ENCODE measurements around the gene SNX13. TPM values are rescaled to one million over a fixed set of nuclear protein-coding genes. Genes with fewer than 3 reads are reported as not detected.

Gene SNX13
- total and polyA plus RNA-seq, 2 donors (not counting 1 experiment from before 2014, with no cell fraction given): 6.5 to 58.1 TPM

DNA sequence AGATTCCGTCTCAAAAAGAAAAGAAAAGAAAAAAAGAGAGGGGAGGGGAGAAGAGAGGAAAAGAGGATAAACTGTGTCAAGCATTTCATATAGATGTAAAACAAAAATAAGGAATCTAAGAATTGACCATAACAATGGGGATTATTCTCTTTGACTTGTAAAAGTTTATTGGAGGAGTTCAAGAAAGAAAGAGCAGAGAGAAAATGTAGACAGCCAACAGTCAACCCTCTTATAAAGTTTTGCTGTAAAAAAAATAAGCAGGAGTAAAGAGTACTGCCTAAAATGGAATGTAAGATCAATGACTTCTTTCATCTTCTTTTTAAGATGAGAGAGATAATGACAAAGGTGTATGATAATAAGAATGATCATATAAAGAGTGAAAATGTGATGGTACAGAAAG is 87.9 kb downstream of the SNX13 start:
- Mint-ChIP-seq H3K27me3 (no peaks in the 10 kb centered on the region), H3K9me3 (ENCODE audit: insufficient read depth) (peaks cover 3% of the 10 kb centered on the region), H3K4me1 (peaks cover 6% of the 10 kb centered on the region), H3K4me3 (no peak overlapping the region), H3K27ac (no peak overlapping the region)
- WGBS (ENCODE audit: insufficient coverage): no CpG with 5 or more reads among the region's 1 CpG
- Histone ChIP-seq H3K79me2 (ENCODE audit: control insufficient read depth, insufficient read depth, low read length) (no peaks in the 10 kb centered on the region), H3K4me1 (ENCODE audit: control insufficient read depth in 2 of 2, insufficient read depth in 2 of 2, low read length in 2 of 2) (no peaks in the 10 kb centered on the region), H3K9ac (ENCODE audit: low read length) (no peak overlapping the region), H3K27ac (ENCODE audit: low read length in 2 of 2) (no peak overlapping the region), H3K9me3 (ENCODE audit: control extremely low read depth in 1 of 3, control insufficient read depth in 2 of 3, insufficient read depth in 1 of 3, low read length in 2 of 3) (peaks cover 0 to 8% (median 6%) of the 10 kb centered on the region in 3 donors), H3K4me3 (ENCODE audit: control extremely low read depth in 1 of 5, extremely low read depth in 1 of 5, insufficient read depth in 1 of 5, low read depth in 2 of 5, low read length in 4 of 5) (no peak overlapping the region), H2AFZ (ENCODE audit: insufficient read depth, low read depth, low read length, poor library complexity, severe bottlenecking) (no peak overlapping the region), H4K20me1 (ENCODE audit: control insufficient read depth, insufficient read depth, low read length, poor library complexity, severe bottlenecking) (no peaks in the 10 kb centered on the region), H3K27me3 (replicated peaks in 1 of 4; ENCODE audit: control extremely low read depth in 1 of 4, control insufficient read depth in 3 of 4, insufficient read depth in 4 of 4, low read length in 3 of 4) (no peaks in the 10 kb centered on the region), H3K4me2 (replicated peaks; ENCODE audit: low read depth, low read length, poor library complexity, severe bottlenecking) (no peak overlapping the region), H3K36me3 (replicated peaks in 1 of 2; ENCODE audit: control extremely low read depth in 1 of 2, control insufficient read depth in 1 of 2, extremely low read depth in 1 of 2, insufficient read depth in 2 of 2, low read length in 1 of 2) (peaks cover 3 to 31% of the 10 kb centered on the region in 2 experiments)
- ChIA-PET CTCF (no interaction called here), POLR2A (no interaction called here)
- no peak for TF ChIP-seq EZH2 (IDR thresholded peaks at IDR 0.05; ENCODE audit: borderline replicate concordance, insufficient read depth, low read depth, low read length, poor library complexity, severe bottlenecking)
- TF ChIP-seq, protein P1, sequence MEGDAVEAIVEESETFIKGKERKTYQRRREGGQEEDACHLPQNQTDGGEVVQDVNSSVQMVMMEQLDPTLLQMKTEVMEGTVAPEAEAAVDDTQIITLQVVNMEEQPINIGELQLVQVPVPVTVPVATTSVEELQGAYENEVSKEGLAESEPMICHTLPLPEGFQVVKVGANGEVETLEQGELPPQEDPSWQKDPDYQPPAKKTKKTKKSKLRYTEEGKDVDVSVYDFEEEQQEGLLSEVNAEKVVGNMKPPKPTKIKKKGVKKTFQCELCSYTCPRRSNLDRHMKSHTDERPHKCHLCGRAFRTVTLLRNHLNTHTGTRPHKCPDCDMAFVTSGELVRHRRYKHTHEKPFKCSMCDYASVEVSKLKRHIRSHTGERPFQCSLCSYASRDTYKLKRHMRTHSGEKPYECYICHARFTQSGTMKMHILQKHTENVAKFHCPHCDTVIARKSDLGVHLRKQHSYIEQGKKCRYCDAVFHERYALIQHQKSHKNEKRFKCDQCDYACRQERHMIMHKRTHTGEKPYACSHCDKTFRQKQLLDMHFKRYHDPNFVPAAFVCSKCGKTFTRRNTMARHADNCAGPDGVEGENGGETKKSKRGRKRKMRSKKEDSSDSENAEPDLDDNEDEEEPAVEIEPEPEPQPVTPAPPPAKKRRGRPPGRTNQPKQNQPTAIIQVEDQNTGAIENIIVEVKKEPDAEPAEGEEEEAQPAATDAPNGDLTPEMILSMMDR (IDR thresholded peaks at IDR 0.05): no peak
- intact Hi-C loops (cut with micrococcal nuclease): no loop called here
- no peak for ATAC-seq (ENCODE audit: low read depth)
- DNase-seq: no peak

DNA sequence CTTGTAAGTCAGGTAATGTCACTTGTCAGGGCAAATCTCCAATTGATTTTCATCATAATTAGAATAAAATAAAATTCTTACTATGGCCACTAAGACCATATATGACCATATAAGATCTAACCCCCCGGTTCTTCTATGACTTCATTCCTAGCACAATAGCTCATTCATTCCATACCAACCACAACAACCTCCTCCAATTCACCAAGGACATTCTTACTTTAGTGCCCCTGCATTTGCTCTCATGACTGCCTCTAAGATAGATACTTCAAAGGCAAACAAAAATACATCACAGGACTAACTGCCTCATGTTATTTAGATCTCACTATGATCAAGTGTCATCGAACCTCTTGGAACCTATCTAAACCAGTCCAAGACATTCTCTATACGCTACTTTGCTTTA is 90.8 kb downstream of the SNX13 start:
- ChIA-PET POLR2A (no interaction called here), CTCF (no interaction called here)
- no peak overlapping the region for H2AFZ ChIP-seq (ENCODE audit: insufficient read depth, low read depth, low read length, poor library complexity, severe bottlenecking)
- no peaks in the 10 kb centered on the region for H3K79me2 ChIP-seq (ENCODE audit: control insufficient read depth, insufficient read depth, low read length)
- no peaks in the 10 kb centered on the region for H3K27me3 Mint-ChIP-seq
- no peak overlapping the region for H3K4me2 ChIP-seq (replicated peaks; ENCODE audit: low read depth, low read length, poor library complexity, severe bottlenecking)
- H3K9me3 ChIP-seq (ENCODE audit: control extremely low read depth in 1 of 3, control insufficient read depth in 2 of 3, insufficient read depth in 1 of 3, low read length in 2 of 3): peaks cover 0 to 4% (median 0%) of the 10 kb centered on the region in 3 donors
- H3K4me1 Mint-ChIP-seq: peaks cover 15% of the 10 kb centered on the region
- H3K36me3 ChIP-seq (replicated peaks in 1 of 2; ENCODE audit: control extremely low read depth in 1 of 2, control insufficient read depth in 1 of 2, extremely low read depth in 1 of 2, insufficient read depth in 2 of 2, low read length in 1 of 2): peaks cover 0 to 27% of the 10 kb centered on the region in 2 experiments
- intact Hi-C loops (cut with micrococcal nuclease): no loop called here
- no peaks in the 10 kb centered on the region for H4K20me1 ChIP-seq (ENCODE audit: control insufficient read depth, insufficient read depth, low read length, poor library complexity, severe bottlenecking)
- H3K27ac Mint-ChIP-seq: no peak overlapping the region
- ATAC-seq (ENCODE audit: low read depth) (no peak), DNase-seq (no peak)
- no peaks in the 10 kb centered on the region for H3K9me3 Mint-ChIP-seq (ENCODE audit: insufficient read depth)
- no peak overlapping the region for H3K27ac ChIP-seq (ENCODE audit: low read length in 2 of 2)
- TF ChIP-seq, protein P1 (IDR thresholded peaks at IDR 0.05): no peak
- TF ChIP-seq EZH2 (IDR thresholded peaks at IDR 0.05; ENCODE audit: borderline replicate concordance, insufficient read depth, low read depth, low read length, poor library complexity, severe bottlenecking): no peak
- H3K27me3 ChIP-seq (replicated peaks in 1 of 4; ENCODE audit: control extremely low read depth in 1 of 4, control insufficient read depth in 3 of 4, insufficient read depth in 4 of 4, low read length in 3 of 4): no peaks in the 10 kb centered on the region
- H3K4me3 Mint-ChIP-seq: no peak overlapping the region
- 97% methylated on average over 2 of the region's 3 CpGs for WGBS (ENCODE audit: insufficient coverage)
- H3K4me3 ChIP-seq (ENCODE audit: control extremely low read depth in 1 of 5, extremely low read depth in 1 of 5, insufficient read depth in 1 of 5, low read depth in 2 of 5, low read length in 4 of 5): no peak overlapping the region
- H3K9ac ChIP-seq (ENCODE audit: low read length): no peak overlapping the region
- no peaks in the 10 kb centered on the region for H3K4me1 ChIP-seq (ENCODE audit: control insufficient read depth in 2 of 2, insufficient read depth in 2 of 2, low read length in 2 of 2)
